HepG2 (cell line): ENCODE data around the gene GHRHR. TPM values are rescaled to one million over a fixed set of nuclear protein-coding genes. Genes with fewer than 3 reads are reported as not detected.

Experiments
- AGO1 ChIP-seq: fragments of 200-400 bp; formaldehyde crosslinking; IDR thresholded peaks from 2 replicates; pipeline ENCODE4 v1.6.1; 2017; ENCODE audit warnings: mild to moderate bottlenecking, low read depth, low read length, moderate library complexity; ENCODE audit not compliant: poor library complexity, severe bottlenecking
- CBFB ChIP-seq: sonication (generic); formaldehyde crosslinking; IDR thresholded peaks from 2 replicates; pipeline ENCODE4 v1.4.0; 2020; ENCODE audit warnings: missing genetic modification reagents
- CEBPG ChIP-seq: IDR thresholded peaks from 2 replicates; pipeline ENCODE4 v1.6.1; 2016
- DMAP1 ChIP-seq: IDR thresholded peaks from 2 replicates; pipeline ENCODE4 v1.6.1; 2016
- MATR3 ChIP-seq: sonication (generic); formaldehyde crosslinking; IDR thresholded peaks from 2 replicates; pipeline ENCODE4 v1.4.0; 2020; ENCODE audit warnings: missing genetic modification reagents
- MAZ ChIP-seq, 2 experiments: sonication (generic) in 1 of 2; formaldehyde crosslinking in 1 of 2; IDR thresholded peaks; 2 replicates each; pipeline versions ENCODE4 v1.5.0 to v1.6.1; 2012 to 2020; ENCODE audit warnings: low read depth in 2 of 2, mild to moderate bottlenecking in 2 of 2, borderline replicate concordance in 1 of 2, improper control_type of control experiment in 1 of 2, low read length in 1 of 2, missing genetic modification reagents in 1 of 2, moderate library complexity in 1 of 2
- NBN ChIP-seq: fragments of 450-650 bp; conservative IDR thresholded peaks from 2 replicates; pipeline ENCODE4 v1.6.1; 2017
- NR2F6 ChIP-seq, 2 experiments: IDR thresholded peaks; 2 replicates each; pipeline ENCODE4 v1.6.1; 2016; ENCODE audit warnings: antibody characterized with exemption in 1 of 2, mild to moderate bottlenecking in 1 of 2
- SAP130 ChIP-seq: IDR thresholded peaks from 2 replicates; pipeline ENCODE4 v1.6.1; 2016; ENCODE audit warnings: low read depth
- SMC3 ChIP-seq: IDR thresholded peaks from 2 replicates; pipeline ENCODE4 v1.6.1; 2011; ENCODE audit warnings: low read length, improper control_type of control experiment
- ZBTB21 ChIP-seq: sonication (generic); formaldehyde crosslinking; IDR thresholded peaks from 2 replicates; pipeline ENCODE4 v1.4.0; 2020; ENCODE audit warnings: missing genetic modification reagents
- ZFX ChIP-seq: sonication (generic); formaldehyde crosslinking; IDR thresholded peaks from 2 replicates; pipeline ENCODE4 v1.4.0; 2020; ENCODE audit warnings: mild to moderate bottlenecking, low read depth, missing genetic modification reagents, moderate library complexity
- ZMYM2 ChIP-seq: sonication (generic); formaldehyde crosslinking; IDR thresholded peaks from 2 replicates; pipeline ENCODE4 v1.8.0; 2022; ENCODE audit warnings: mild to moderate bottlenecking, missing genetic modification reagents
- ZNF207 ChIP-seq: fragments of 450-650 bp; IDR thresholded peaks from 2 replicates; pipeline ENCODE4 v1.6.1; 2016; ENCODE audit warnings: antibody characterized with exemption, borderline replicate concordance
- ZNF3 ChIP-seq: IDR thresholded peaks from 2 replicates; pipeline ENCODE4 v1.7.0; 2017; ENCODE audit warnings: inconsistent platforms
- ZNF501 ChIP-seq: sonication (generic); formaldehyde crosslinking; IDR thresholded peaks from 2 replicates; pipeline ENCODE4 v1.5.1; 2020; ENCODE audit warnings: mild to moderate bottlenecking, moderate library complexity, missing genetic modification reagents
- ZNF547 ChIP-seq: sonication (generic); formaldehyde crosslinking; IDR thresholded peaks from 2 replicates; pipeline ENCODE4 v1.5.1; 2020; ENCODE audit warnings: mild to moderate bottlenecking, missing genetic modification reagents
- ZNF616 ChIP-seq: sonication (generic); formaldehyde crosslinking; IDR thresholded peaks from 2 replicates; pipeline ENCODE4 v1.5.0; 2020; ENCODE audit warnings: low read depth, mild to moderate bottlenecking, missing genetic modification reagents
- ZNF713 ChIP-seq: sonication (generic); formaldehyde crosslinking; IDR thresholded peaks from 2 replicates; pipeline ENCODE4 v1.4.0; 2020; ENCODE audit warnings: mild to moderate bottlenecking, missing genetic modification reagents
- ZNF761 ChIP-seq: sonication (generic); formaldehyde crosslinking; conservative IDR thresholded peaks from 2 replicates; pipeline ENCODE4 v1.4.0; 2020; ENCODE audit warnings: mild to moderate bottlenecking, missing genetic modification reagents
- polyA plus RNA-seq, 8 experiments: library from polyadenylated mRNA; depleted of rRNA in 3 of 8; stranded (reverse) in 7 of 8; unstranded in 1 of 8; fragments of >200 nt; fragmentation: Illumina TruSeq in 4 of 8; extraction: Trizol in 4 of 8; gene quantifications; 2 replicates each; pipeline versions ENCODE4 v1.2.1 to v1.2.3, GENCODE V29; 2011 to 2016; ENCODE audit warnings: low read depth in 4 of 8, missing spikeins in 1 of 8, mixed read lengths in 1 of 8; ENCODE audit not compliant: insufficient read depth in 1 of 8
- total RNA-seq, 5 experiments: library from RNA; depleted of rRNA; stranded (reverse); fragments of >200 nt; fragmentation: Illumina TruSeq; extraction: Trizol; gene quantifications; 2 replicates each; pipeline ENCODE4 v1.2.3, GENCODE V29; 2016; ENCODE audit warnings: low read depth in 1 of 5
- TF ChIP-seq, protein P1 (sequence below): sonication (generic); formaldehyde crosslinking; IDR thresholded peaks from 2 replicates; pipeline ENCODE4 v1.5.1; 2020; ENCODE audit warnings: missing genetic modification reagents, mild to moderate bottlenecking, borderline replicate concordance
- TF ChIP-seq, protein P2 (sequence below): IDR thresholded peaks from 2 replicates; pipeline ENCODE4 v1.6.1; 2016; ENCODE audit warnings: missing genetic modification reagents, missing compliant biosample characterization
- TF ChIP-seq, protein P3 (sequence below): sonication (generic); formaldehyde crosslinking; IDR thresholded peaks from 2 replicates; pipeline ENCODE4 v1.4.0; 2020; ENCODE audit warnings: missing genetic modification reagents, borderline replicate concordance

The GHRHR gene
- total and polyA plus RNA-seq, 2 of the 13 experiments (the other 11 are each of a cell fraction or from before 2014, with no cell fraction given): not detected

DNA sequence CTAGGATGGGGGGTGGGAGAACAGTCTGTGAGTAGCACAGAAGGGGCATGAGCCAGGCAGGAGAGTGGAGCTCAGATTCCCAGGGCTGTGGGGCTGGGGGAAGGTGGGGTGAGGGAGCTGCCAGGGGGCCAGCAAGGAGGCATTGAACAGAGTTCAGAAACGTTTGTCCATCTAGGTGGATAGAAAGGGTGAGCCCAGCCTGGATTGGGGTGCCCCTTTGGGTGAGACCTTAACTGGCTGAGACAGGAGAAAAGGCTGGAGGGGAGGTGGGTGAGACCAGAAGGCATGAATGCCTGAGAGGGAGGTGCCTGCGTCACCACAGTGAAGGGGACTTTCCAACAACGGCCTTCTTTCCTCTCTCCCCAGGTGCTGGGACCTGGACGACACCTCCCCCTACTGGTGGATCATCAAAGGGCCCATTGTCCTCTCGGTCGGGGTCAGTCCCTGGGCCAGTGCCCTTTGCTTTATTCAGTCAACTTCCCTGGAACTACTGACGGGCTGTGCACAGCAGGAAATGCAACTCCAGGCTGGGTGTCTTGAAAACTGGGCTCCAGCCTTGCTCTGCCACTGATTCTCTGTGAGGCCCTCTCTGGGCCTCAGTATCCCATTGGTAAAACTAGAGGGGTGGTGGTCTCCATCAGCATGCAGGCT is 11.0 kb downstream of the GHRHR start (continued):
- TF ChIP-seq MATR3 (CRISPR knock-in tag): no peak
- 0 out of 2 replicates have a peak, but pooled peaks have one; percentile 34 for TF ChIP-seq ZMYM2 (CRISPR knock-in tag)
- TF ChIP-seq, protein P1, sequence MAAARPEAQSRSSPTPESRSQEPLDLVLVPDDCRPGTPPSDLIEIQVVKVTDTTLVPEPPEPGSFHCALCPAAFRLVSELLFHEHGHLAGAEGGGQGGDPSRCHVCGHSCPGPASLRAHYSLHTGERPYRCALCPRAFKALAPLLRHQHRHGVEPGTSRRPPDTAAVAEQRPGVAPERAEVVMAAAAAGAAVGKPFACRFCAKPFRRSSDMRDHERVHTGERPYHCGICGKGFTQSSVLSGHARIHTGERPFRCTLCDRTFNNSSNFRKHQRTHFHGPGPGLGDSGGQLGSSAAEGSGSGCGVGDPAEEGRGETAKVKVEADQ: no peak
- TF ChIP-seq AGO1: no peak
- TF ChIP-seq, protein P2, sequence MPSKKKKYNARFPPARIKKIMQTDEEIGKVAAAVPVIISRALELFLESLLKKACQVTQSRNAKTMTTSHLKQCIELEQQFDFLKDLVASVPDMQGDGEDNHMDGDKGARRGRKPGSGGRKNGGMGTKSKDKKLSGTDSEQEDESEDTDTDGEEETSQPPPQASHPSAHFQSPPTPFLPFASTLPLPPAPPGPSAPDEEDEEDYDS: no peak
- no peak for TF ChIP-seq ZNF761 (CRISPR knock-in tag)
- no peak for TF ChIP-seq ZNF713 (CRISPR knock-in tag)
- TF ChIP-seq DMAP1 (CRISPR knock-in tag): no peak
- TF ChIP-seq ZNF616: no peak
- no peak for TF ChIP-seq CEBPG (CRISPR knock-in tag)
- no peak for TF ChIP-seq SAP130 (CRISPR knock-in tag)
- TF ChIP-seq ZBTB21: no peak
- TF ChIP-seq MAZ (IDR thresholded peaks at IDR 0.05; ENCODE audit: borderline replicate concordance, low read depth, low read length): 0 out of 2 replicates have a peak, but pooled peaks have one; percentile 10
- TF ChIP-seq MAZ (CRISPR knock-in tag; IDR thresholded peaks at IDR 0.05; ENCODE audit: low read depth): no peak
- TF ChIP-seq NBN: no peak
- no peak for TF ChIP-seq ZNF547
- no peak for TF ChIP-seq ZNF207
- no peak for TF ChIP-seq CBFB
- TF ChIP-seq, protein P3, sequence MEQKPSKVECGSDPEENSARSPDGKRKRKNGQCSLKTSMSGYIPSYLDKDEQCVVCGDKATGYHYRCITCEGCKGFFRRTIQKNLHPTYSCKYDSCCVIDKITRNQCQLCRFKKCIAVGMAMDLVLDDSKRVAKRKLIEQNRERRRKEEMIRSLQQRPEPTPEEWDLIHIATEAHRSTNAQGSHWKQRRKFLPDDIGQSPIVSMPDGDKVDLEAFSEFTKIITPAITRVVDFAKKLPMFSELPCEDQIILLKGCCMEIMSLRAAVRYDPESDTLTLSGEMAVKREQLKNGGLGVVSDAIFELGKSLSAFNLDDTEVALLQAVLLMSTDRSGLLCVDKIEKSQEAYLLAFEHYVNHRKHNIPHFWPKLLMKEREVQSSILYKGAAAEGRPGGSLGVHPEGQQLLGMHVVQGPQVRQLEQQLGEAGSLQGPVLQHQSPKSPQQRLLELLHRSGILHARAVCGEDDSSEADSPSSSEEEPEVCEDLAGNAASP (CRISPR knock-in tag): peak; percentile 62; the same call in 1 of the 2 replicates
- no peak for TF ChIP-seq ZNF501 (CRISPR knock-in tag)
- TF ChIP-seq SMC3: peak; percentile 21; the same call in 1 of the 2 replicates
- TF ChIP-seq NR2F6 (IDR thresholded peaks at IDR 0.05): peak; percentile 60; the same call in 1 of the 2 replicates
- TF ChIP-seq NR2F6 (CRISPR knock-in tag; IDR thresholded peaks at IDR 0.05): peak; percentile 80
- TF ChIP-seq ZNF3 (CRISPR knock-in tag): peak; percentile 91
- TF ChIP-seq ZFX (CRISPR knock-in tag): peak; percentile 39; the same call in 1 of the 2 replicates
